Stimulated activated naive CD8-positive, alpha-beta T cell treated with anti-CD3 and anti-CD28 coated beads, Interleukin-15, Interleukin-2, amounts not matched to agents 100 ng/mL and 50 ng/mL, for 24 hours (primary cell): Measurements from ENCODE around the gene PLCL2.

Experiments used
- H3K27ac Mint-ChIP-seq: one replicate; pipeline ENCODE4 v1.8.0; 2021; ENCODE audit warnings: mild to moderate bottlenecking, mixed read lengths
- H3K27me3 Mint-ChIP-seq: one replicate; pipeline ENCODE4 v1.8.0; 2021; ENCODE audit warnings: mixed read lengths
- H3K36me3 Mint-ChIP-seq: one replicate; pipeline ENCODE4 v1.8.0; 2021; ENCODE audit warnings: low read depth, mixed read lengths
- H3K4me1 Mint-ChIP-seq: one replicate; pipeline ENCODE4 v1.8.0; 2021; ENCODE audit warnings: low read depth, mixed read lengths
- H3K4me3 Mint-ChIP-seq: one replicate; pipeline ENCODE4 v1.8.0; 2021; ENCODE audit warnings: mild to moderate bottlenecking, mixed read lengths
- H3K9me3 Mint-ChIP-seq: one replicate; pipeline ENCODE4 v1.8.0; 2021; ENCODE audit warnings: mixed read lengths

The PLCL2 gene

DNA sequence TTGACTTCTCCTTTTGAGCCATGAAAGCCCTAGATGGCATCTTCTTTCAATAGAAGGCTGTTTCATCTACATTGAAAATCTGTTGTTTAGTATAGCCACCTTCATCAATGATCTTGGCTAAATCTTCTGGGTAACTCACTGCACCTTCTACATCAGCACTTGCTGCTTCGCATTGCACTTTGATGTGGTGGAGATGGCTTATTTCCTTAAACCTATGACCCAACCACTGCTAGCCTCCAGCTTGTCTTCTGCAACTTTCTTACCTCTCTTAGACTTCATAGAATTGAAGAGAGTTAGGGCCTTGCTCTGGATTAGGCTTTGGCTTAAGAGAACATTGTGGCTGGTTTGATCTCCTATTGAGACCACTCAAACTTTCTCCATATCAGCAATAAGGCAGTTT lies 189.8 kb downstream of the PLCL2 start:
- Mint-ChIP-seq H3K27me3 (no peaks in the 10 kb centered on the region), H3K4me1 (peaks cover 50% of the 10 kb centered on the region), H3K9me3 (peaks cover 4% of the 10 kb centered on the region), H3K4me3 (no peak overlapping the region), H3K36me3 (peaks cover 54% of the 10 kb centered on the region), H3K27ac (no peak overlapping the region)

DNA sequence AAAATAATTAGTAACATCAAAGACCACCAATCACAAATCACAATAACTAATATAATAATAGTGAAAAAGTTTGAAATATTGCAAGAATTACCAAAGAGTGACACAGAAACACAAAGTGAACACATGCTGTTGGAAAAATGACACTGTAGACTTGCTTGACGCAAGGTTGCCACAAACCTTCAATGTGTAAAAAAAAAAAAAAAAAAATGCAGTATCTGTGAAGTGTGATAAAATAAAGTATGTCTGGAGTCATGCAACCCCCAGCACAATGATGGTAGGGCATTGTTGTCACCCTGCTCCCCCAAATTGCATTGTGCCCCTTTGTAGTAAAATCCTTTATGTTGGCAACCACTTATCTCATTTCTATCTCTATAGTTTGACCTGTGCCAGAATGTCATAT lies 190.6 kb downstream of the PLCL2 start:
- peaks cover 56% of the 10 kb centered on the region for H3K36me3 Mint-ChIP-seq
- H3K27me3 Mint-ChIP-seq = no peaks in the 10 kb centered on the region
- H3K4me1 Mint-ChIP-seq = peaks cover 48% of the 10 kb centered on the region
- no peak overlapping the region for H3K27ac Mint-ChIP-seq
- H3K4me3 Mint-ChIP-seq = no peak overlapping the region
- H3K9me3 Mint-ChIP-seq = peaks cover 4% of the 10 kb centered on the region

DNA sequence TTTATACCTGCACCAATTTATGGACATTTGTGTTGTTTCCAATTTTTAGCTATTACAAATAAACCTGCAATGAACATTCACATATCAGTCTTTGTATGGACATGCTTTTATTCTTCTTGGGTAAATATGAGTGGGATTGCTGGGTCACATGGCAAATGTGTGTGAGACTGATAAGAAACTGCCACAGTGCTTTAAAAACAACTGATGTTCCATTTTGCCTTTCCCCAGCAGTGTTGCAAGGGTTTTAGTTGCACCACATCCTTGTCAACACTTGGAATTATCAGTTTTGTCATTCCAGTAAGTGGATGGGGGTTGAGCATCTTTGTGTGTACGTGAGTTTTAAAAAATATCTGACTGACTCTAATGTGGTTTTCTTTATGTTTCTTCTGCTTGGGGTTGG lies 191.2 kb downstream of the PLCL2 start:
- no peaks in the 10 kb centered on the region for H3K27me3 Mint-ChIP-seq
- peaks cover 4% of the 10 kb centered on the region for H3K9me3 Mint-ChIP-seq
- peaks cover 45% of the 10 kb centered on the region for H3K4me1 Mint-ChIP-seq
- peaks cover 55% of the 10 kb centered on the region for H3K36me3 Mint-ChIP-seq
- H3K27ac Mint-ChIP-seq = no peak overlapping the region
- no peak overlapping the region for H3K4me3 Mint-ChIP-seq

DNA sequence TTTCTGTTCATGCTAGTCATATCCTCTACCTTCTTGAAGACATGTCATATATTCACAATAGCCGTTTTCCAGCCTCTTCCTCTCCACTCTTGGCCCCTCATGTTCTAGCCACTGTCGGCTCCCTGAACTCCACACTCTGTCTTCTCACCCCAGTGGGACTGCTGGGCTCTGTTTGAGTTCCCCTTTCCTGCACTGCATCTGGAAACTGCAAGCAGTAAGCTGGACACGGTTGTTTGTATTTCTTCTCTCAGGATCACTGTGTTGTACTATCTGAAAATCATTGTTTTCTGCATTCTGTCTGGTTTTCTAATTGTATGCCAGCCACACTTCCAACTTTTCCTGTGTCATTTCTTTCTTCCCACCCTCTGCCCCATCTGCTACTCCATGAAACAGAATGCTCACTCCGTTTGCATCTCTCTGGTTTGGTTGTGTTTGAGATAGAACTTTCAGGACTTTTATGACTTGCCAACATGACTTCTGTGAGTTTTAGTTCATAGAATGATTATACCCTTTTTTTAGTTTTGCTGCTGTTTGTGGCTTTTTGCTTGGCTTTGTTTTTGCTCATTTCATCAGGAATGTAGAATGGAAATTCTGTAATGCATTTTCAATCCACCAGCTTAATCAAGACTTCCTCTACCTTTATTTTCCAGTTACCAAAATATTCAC lies 192.3 kb downstream of the PLCL2 start:
- Mint-ChIP-seq H3K9me3 (peaks cover 4% of the 10 kb centered on the region), H3K4me3 (no peak overlapping the region), H3K27me3 (no peaks in the 10 kb centered on the region), H3K27ac (no peak overlapping the region), H3K36me3 (peaks cover 63% of the 10 kb centered on the region), H3K4me1 (peaks cover 48% of the 10 kb centered on the region)

DNA sequence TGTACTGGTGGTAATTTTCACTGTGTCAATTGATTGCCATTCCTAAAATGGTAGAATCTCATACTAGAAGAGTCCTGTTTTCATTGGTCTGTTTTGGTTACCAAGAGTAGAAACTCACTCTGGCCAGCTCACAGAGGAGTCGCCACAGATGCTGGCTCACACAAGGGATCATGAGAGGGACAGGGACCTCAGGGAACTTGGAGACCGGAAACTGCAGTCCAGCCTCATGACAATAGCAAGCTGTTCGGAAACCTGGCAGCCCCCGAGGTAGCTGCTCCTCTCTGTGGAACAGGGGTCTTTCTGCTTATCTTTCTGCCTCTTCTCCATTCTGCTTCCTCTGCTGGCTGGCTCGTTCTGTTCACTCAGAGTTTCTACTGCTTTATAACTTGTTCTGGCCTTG lies 192.9 kb downstream of the PLCL2 start:
- Mint-ChIP-seq H3K27ac (no peak overlapping the region), H3K4me1 (peaks cover 48% of the 10 kb centered on the region), H3K27me3 (no peaks in the 10 kb centered on the region), H3K4me3 (no peak overlapping the region), H3K9me3 (peaks cover 4% of the 10 kb centered on the region), H3K36me3 (peaks cover 68% of the 10 kb centered on the region)

DNA sequence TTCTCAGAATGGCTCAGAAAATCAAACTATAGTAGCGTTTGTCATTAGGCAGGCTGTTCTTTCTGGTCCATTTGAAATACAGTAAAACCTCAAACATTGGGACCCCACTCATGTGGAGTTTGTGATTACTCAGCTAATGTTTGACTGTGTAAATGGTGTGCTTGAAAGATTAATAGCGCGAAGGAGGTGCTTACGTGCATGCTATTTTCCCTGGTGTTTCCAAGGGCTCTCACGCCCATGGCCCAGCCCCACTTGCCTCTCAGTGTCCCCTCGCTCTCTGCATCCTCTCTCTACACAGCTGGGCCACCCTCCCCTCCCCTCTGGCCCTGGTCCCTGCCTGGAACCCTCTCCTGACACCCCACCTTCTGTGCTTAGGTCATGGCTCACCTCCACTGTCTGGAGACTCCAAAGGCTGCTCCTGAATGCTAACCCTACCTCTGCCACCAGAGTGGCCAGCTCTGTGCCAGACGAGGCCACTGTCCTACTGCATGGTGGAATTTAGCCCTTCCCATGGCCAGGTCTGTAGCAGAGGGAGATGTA lies 194.2 kb downstream of the PLCL2 start:
- peaks cover 13% of the 10 kb centered on the region for H3K9me3 Mint-ChIP-seq
- no peak overlapping the region for H3K27ac Mint-ChIP-seq
- H3K4me1 Mint-ChIP-seq = peaks cover 40% of the 10 kb centered on the region
- no peak overlapping the region for H3K4me3 Mint-ChIP-seq
- H3K27me3 Mint-ChIP-seq = no peaks in the 10 kb centered on the region
- H3K36me3 Mint-ChIP-seq = peaks cover 74% of the 10 kb centered on the region

DNA sequence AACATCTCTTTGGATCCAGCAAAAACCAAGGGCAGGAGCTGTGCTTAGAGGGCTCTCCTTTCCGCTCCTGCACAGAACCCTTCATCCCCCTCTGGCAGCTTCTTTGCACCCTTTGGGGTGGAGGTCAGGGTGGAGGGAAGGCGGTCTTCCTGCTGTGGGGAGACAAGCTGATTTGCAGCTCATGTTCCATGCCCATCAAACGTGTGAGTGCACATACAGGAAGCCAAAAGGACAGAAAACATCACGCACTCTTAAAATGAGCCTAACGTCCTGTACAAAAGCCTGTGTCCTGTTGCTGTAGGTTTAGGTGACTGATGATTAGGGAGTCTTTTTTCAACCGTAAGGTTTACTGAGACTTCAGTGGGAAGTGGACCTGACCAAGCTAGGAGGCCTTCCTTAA lies 195.2 kb downstream of the PLCL2 start:
- no peak overlapping the region for H3K4me3 Mint-ChIP-seq
- H3K36me3 Mint-ChIP-seq = peaks cover 78% of the 10 kb centered on the region
- peaks cover 13% of the 10 kb centered on the region for H3K9me3 Mint-ChIP-seq
- no peaks in the 10 kb centered on the region for H3K27me3 Mint-ChIP-seq
- H3K27ac Mint-ChIP-seq = no peak overlapping the region
- peaks cover 31% of the 10 kb centered on the region for H3K4me1 Mint-ChIP-seq

DNA sequence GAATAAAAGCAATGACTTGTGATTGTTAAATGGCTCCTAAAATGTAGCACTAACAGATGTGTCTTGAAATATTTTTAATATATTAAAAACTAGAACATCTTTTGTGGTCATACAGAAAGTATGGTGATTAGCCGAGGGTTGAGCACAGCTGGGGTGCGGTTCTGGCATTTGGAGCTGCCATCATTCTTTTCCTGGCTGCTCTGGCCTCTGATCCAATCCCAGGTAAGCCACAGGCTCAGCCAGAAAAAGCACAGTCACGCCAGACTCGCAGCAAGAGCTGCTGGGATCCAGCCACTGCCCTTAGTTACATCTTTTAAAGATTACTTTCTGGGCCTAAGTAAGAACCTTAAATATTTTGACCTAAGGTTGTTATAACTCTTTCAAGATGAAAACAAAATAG lies 196.8 kb downstream of the PLCL2 start:
- Mint-ChIP-seq H3K27me3 (no peaks in the 10 kb centered on the region), H3K36me3 (peaks cover 75% of the 10 kb centered on the region), H3K27ac (no peak overlapping the region), H3K4me3 (no peak overlapping the region), H3K9me3 (peaks cover 20% of the 10 kb centered on the region), H3K4me1 (peaks cover 26% of the 10 kb centered on the region)

DNA sequence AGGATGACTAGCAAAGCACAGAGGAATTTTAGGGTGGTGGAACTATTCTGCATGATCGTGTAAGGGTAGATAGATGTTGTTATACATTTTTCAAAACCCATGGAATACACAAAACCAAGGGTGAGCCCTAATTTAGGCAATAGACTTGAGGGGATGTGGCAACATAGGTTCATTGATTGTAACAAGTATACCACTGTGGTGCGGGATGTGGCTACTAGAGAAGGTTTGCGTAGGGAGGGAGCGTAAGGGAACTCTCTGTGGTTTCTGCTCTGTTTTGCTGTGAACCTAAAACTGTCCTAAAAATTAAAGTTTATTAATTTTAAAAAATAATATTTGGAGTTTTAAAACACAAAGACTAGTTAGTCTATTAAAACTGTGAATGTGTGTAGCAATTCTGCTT lies 202.8 kb downstream of the PLCL2 start:
- H3K4me1 Mint-ChIP-seq = peaks cover 37% of the 10 kb centered on the region
- no peak overlapping the region for H3K4me3 Mint-ChIP-seq
- peaks cover 58% of the 10 kb centered on the region for H3K36me3 Mint-ChIP-seq

DNA sequence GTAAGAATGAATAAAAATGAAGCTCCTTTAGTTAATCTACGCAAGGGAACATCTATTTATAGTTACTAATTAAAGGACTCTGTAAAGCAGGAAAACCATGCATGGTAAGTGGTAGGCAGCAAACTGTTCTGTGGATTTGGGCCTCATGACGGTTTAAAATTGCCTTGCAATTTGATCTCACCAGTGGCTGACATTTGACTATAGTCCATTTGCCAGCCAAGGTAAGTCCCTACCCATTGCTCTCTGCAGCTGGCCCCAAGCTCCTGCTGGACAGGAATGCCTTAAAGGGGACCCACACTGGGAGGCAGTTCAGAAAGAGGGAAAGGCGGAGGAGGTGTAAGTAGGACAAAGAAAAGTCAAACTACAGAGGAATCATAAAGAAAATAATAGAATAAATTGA lies 203.3 kb downstream of the PLCL2 start:
- Mint-ChIP-seq H3K36me3 (peaks cover 53% of the 10 kb centered on the region), H3K27ac (no peak overlapping the region), H3K4me1 (peaks cover 37% of the 10 kb centered on the region), H3K4me3 (peak overlapping the region; percentile 24), H3K27me3 (no peaks in the 10 kb centered on the region), H3K9me3 (peaks cover 15% of the 10 kb centered on the region)

More for the DNA sequence above, 202.8 kb downstream of the PLCL2 start:
- H3K27ac Mint-ChIP-seq = no peak overlapping the region
- peaks cover 17% of the 10 kb centered on the region for H3K9me3 Mint-ChIP-seq
- no peaks in the 10 kb centered on the region for H3K27me3 Mint-ChIP-seq

DNA sequence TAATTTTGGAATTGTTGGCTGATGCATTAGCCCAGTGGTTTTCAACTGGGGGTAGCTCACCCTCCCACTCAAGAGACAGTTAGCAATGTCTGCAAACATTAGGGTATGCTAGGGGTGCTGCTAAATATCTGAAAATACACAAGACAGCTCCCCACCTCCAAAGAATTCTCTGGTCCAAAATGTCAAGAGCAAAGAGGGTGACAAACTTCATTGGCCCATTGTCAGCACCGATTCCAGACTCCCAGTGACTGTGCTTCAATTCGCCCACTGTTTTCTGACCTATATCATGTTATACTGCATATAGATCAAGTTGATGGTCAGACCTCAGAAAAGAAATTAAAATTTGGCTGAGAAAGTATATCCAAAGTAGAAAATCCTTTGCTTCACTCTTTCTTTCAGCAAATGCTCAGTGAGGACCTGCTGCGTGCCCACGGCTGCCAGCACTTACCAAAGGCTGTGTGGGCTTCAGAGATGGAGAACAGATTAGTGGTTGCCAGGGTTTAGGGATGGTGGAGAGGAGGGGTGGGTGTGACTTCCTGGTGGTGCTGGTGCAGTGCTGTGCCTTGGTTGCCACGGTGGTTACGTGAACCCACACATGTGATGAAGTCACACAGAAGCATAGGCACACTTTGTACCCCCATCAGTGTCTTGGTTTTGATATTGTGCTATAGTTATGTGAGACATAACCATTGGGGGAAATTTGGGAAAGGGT lies 204.0 kb downstream of the PLCL2 start:
- Mint-ChIP-seq H3K27me3 (no peaks in the 10 kb centered on the region), H3K4me1 (peaks cover 37% of the 10 kb centered on the region), H3K27ac (peak overlapping the region; percentile 63), H3K36me3 (peaks cover 46% of the 10 kb centered on the region), H3K9me3 (peaks cover 8% of the 10 kb centered on the region), H3K4me3 (no peak overlapping the region)

DNA sequence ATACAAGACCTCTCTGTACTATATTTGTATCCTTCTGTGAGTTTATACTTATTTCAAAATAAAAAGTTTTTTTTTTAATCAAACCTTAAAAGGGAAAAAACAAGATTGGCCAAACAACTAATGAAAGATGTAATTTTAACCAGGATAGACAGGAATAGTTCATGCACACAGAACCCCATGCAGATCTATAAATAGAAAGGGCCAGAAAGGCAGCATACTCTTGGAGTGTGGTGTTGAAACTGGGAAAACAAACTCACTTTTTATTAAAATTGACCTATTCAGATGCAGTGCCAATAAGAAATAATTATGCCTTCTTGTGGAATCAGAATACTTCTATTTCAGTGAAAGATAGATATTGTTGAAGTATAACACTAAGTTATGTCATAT lies 204.6 kb downstream of the PLCL2 start:
- H3K9me3 Mint-ChIP-seq = peaks cover 8% of the 10 kb centered on the region
- H3K4me1 Mint-ChIP-seq = peaks cover 37% of the 10 kb centered on the region
- H3K27ac Mint-ChIP-seq = no peak overlapping the region
- H3K27me3 Mint-ChIP-seq = no peaks in the 10 kb centered on the region
- H3K4me3 Mint-ChIP-seq = no peak overlapping the region
- H3K36me3 Mint-ChIP-seq = peaks cover 41% of the 10 kb centered on the region

DNA sequence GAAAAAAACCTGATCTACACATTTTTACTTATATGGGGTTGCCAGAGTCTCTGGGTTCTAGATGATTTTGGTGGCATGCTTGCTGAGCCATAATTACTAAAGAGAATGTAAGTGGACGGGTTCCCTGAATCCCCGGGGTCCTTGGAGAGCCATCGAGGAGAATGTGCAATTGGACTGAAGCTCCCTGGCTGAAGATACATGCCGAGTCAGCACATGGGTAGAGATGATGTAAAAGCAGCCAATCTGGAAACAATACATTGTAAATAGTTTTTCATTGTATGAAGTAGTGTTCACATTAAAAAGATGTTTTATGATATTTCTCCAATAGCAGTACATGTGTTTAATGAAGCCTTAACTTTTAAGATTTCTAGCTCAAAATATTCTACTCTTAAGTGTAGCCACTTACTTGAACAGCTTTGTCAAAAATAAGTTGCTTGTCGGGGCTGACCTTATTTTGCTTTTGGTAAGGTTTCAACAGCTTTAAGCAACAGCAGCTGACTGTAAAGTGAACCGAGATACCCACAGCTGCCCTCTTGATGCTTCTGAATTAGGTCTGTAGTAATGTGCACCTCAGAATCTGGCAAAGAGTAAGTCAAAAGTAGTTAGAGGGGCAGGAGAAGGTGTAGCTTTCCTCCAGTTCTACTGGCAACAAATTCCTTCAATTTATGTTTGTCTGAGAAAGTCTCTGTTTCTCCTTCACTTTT lies 205.7 kb downstream of the PLCL2 start:
- H3K27ac Mint-ChIP-seq = no peak overlapping the region
- H3K4me3 Mint-ChIP-seq = no peak overlapping the region
- peaks cover 37% of the 10 kb centered on the region for H3K4me1 Mint-ChIP-seq
- peaks cover 8% of the 10 kb centered on the region for H3K9me3 Mint-ChIP-seq
- H3K27me3 Mint-ChIP-seq = no peaks in the 10 kb centered on the region
- peaks cover 33% of the 10 kb centered on the region for H3K36me3 Mint-ChIP-seq

DNA sequence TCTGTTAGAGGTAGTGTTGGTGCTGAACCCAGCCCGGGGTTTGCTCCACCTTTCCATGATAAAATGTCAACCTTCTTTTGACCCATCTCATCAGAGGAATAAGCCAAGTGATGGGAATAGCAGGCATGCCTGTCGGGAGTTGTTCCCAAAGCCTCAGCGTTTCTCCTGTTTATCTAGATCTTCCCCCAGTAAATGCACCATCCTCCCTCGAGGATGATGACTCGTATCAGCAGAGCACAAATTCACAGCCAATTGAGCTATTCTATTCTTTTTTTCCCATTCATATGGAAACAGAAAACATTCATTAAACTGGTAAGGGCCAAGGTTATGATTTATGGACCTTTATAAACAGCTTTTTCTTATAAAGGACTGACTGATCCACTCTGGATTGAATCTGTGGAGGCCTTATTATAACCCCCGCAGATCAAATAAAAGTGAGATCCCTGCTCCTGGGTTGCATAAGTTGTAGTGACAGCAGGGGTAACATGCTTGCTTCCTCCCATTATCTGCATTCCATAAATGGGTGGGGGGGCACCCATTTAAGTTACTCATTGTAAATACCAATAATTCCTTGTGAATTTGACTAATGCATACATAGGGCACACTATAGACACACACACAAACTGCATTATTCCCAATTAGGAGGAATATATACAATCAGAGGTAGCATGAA lies 207.3 kb downstream of the PLCL2 start:
- Mint-ChIP-seq H3K4me3 (no peak overlapping the region), H3K36me3 (peaks cover 21% of the 10 kb centered on the region), H3K9me3 (no peaks in the 10 kb centered on the region), H3K27me3 (no peaks in the 10 kb centered on the region), H3K4me1 (peaks cover 24% of the 10 kb centered on the region), H3K27ac (no peak overlapping the region)

DNA sequence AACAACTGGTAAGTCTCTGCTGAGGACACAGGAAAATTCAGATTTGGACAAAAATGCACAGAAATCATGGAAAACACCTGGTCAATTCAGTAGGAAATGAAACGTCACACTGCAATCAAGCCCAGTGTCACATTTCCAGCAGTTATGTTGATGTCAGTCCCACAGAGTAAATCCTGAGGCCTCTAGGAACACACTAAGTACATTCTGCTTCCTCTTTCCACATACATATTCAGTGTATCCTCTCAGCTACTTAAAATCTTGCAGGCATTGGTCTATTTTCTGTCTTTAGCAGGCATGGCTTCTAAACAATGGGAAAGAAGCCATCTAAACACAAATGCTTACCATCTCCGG lies 207.8 kb downstream of the PLCL2 start:
- Mint-ChIP-seq H3K27ac (no peak overlapping the region), H3K4me3 (no peak overlapping the region), H3K27me3 (no peaks in the 10 kb centered on the region), H3K9me3 (no peaks in the 10 kb centered on the region), H3K36me3 (peaks cover 21% of the 10 kb centered on the region), H3K4me1 (peaks cover 19% of the 10 kb centered on the region)
